GM21529 (cell line): ENCODE data around the gene SUPT20H.
"Not testable (repeated sequence)": the region's sequence is repeated elsewhere in the genome, so short reads cannot be mapped to it uniquely, and the experiment has no call there.

Source experiments
- ATAC-seq: cut with Tn5 transposase; IDR thresholded peaks from one replicate; pipeline ENCODE4 v1.9.1; 2021; ENCODE audit not compliant: unreplicated experiment

SUPT20H gene

DNA sequence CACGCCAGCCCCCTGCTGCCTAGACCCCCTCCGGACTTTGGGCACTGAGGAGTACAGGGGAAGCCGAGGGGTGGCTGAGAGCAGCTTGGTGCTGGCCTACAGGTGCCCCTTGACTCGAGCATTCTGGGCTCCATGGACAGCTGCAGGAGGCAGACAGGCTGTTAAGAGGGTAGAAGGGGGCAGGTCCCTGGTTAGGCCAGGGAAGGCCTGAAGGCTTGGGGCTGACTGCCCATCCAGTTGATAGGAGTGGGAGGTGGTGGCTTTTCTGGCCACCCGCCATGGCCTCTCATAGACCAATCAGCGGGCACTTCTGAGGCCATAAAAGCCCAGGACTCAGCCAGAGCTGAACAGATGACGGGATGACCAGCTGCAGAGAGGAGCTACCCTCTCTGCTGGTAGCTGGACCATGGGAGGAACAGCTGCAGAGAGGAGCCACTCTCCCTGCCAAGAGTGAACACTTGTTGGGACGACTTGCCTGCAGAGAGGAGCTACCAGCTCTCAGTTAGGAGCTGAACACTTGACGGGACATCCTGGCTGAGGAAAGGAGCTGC, 10.7 kb upstream of the SUPT20H start:
- no peak for ATAC-seq

DNA sequence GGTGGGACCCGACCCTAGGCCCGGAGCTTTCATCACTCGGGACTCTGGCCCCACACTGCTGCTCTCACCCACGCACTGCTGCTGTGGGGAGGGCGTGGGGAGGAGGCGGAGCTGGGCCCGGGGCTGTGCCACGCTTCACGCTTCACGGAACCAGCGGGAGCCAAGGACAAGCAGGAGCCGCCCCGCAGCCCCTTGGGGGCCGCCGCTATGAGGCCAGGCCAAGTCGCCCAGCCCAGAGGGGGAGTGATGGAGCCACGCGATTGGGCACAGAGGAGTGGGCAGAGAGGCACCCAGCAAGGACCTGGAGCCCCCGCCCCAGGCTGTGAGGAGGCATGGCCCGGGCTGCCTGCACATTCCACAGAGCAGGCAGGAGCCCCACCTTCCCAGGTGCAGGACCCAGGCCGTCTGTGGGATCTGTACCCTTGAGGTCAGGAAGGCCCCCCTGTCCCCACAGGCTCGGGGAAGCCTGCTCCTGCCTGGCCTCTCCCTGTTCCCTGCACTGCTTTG, 10.2 kb upstream of the SUPT20H start:
- no peak for ATAC-seq

DNA sequence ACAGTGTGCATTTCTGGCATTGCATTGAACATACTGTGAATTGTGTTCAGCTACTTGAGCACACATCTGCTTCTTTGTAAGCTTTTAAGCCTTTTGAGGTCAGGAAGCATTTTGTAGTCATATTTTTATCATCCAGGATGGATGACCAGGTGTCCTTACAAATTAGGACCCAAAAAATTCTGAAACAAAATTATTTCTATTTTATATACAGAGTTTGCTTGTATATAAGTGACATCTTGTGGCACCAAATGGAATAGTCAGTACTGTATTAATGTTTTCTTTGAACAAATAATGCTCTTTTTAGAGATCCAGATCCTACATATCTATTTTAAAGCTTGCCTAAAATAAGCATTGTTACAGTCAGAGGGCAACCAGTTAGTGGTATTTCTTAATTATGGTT, 9.5 kb upstream of the SUPT20H start:
- ATAC-seq, result no peak

DNA sequence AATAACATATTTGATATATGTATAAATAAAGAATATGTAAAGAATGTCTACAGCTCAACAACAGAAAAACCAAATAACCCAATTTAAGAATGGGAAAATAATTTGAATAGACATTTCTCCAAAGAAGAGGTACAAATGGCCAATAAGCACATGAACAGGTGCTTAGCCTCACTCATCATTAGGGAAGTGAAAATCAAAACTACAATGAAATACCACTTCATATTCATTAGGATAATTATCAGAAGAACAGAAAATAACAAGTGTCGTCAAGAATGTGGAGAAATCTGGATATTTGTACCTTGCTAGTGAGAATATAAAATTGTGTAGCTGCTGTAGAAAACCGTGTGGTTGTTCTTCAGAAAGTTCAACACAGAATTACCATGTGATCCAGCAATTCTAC, 8.4 kb upstream of the SUPT20H start:
- ATAC-seq, result peak; percentile 65

DNA sequence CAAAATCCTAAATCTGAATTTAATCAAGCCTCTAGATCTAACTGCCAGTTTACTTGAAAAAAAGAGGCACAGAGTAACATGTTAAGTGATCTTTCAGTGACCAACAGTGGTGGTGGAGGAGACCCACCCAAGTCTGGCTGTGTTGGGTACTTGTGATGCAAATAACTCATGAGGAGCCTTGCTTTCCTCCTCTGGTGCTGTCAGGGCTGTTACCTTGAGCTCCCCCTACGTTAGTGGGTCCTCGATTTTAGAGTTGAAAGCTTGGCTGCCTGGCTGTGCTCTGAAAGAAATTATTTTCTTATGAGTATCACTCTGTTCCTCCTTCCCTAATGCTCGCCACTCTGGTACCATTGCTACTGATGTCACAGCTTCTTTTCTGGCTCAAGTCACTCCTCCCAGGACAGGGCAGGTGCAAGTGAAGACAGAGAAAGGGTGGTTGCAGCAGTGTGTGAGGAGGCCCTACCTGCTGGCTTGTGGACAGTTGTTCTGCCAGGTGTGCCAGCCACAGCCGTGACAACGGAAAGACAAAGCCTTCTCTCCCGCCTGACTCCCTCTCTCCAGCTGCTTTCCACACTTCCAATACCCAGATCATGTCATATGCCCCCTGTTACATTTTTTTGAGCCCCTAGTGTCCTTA, 6.5 kb upstream of the SUPT20H start:
- ATAC-seq, result no peak

DNA sequence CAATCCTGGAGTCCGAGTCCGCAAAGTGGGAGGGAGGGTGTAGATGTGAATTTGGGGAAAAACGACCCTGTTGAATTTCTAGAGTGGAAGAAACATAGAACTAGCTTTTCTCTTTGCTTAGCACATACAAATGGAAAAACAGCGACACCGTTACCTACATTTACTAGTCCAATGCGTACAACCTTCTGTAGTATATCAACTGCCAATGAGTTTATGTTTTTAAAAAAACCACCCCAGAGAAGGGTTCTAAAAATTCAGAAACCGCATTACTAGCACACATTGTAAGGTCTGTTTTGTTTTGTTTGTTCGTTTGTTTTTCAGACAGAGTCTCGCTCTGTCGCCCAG, 332 bp upstream of the SUPT20H start:
- ATAC-seq, result peak; percentile 25

DNA sequence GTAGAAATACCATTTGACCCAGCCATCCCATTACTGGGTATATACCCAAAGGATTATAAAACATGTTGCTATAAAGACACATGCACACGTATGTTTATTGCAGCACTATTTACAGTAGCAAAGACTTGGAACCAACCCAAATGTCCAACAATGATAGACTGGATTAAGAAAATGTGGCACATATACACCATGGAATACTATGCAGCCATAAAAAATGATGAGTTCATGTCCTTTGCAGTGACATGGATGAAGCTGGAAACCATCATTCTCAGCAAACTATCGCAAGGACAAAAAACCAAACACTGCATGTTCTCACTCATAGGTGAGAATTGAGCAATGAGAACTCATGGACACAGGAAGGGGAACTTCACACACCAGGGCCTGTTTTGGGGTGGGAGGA, 3.3 kb downstream of the SUPT20H start:
- ATAC-seq, result not testable (repeated sequence)

DNA sequence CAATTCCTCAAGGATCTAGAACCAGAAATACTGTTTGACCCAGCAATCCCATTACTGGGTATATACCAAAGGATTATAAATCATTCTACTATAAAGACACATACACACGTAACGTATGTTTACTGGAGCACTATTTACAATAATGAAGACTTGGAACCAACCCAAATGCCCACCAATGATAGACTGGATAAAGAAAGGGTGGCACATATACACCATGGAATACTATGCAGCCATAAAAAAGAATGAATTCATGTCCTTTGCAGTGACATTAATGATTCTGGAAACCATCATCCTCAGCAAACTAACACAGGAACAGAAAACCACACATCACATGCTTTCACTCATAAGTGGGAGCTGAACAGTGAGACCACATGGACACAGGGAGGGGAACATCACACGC, 6.4 kb downstream of the SUPT20H start:
- ATAC-seq, result not testable (repeated sequence)

DNA sequence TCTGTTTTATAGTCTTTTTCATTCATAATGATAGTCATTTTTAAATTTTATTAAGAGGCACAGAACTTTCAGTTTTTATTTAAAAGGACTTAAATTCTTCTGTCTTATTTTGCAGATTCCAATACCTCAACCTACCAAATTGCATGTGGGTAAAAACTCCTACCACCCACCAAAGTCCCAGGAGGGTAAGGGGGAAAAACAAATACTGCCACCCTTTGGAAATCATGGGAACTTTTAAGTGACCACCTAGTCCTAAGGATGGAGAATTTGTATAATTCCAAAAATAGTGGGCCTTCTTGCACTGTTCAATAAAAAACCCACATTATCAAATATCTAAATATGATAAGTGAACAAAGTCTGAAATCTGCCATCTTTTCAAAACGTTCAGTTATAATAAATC, 9.7 kb downstream of the SUPT20H start:
- no peak for ATAC-seq

DNA sequence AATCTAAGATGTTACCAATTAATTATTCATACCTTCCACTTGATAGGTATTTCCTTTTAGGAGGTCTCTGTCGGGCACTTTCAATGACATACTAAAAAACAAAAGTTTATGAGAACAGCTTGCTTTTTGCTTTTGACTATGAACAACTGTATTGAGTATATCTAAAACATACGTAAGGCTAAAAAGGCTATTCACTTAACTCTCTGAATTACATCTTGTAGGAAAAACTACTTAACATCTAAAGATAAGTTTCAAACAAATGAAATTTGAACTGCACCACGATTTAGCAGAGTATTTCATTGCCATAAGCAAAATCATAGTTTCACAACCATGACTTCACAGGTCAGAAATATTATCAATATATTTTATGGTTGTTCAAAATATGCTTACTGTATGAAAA, 11.6 kb downstream of the SUPT20H start:
- no peak for ATAC-seq

DNA sequence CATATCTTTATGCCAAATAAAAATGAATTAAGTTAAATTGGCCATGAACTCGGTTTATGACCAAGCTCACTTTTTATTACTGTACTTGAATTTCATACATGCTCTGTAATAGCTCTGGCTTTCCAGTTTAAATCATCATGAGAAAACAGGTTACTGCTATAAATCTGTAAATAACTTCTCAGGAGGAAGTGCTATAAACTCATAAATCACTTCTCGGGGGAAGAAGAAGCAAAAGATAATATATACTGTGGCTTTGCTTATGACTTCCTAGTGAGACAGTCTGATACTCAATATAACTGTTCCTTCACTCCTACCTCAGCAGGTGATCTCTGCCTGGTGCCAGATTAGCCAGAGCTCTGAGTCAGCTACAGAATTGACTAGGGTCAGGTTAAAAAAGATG, 12.5 kb downstream of the SUPT20H start:
- ATAC-seq, result no peak

DNA sequence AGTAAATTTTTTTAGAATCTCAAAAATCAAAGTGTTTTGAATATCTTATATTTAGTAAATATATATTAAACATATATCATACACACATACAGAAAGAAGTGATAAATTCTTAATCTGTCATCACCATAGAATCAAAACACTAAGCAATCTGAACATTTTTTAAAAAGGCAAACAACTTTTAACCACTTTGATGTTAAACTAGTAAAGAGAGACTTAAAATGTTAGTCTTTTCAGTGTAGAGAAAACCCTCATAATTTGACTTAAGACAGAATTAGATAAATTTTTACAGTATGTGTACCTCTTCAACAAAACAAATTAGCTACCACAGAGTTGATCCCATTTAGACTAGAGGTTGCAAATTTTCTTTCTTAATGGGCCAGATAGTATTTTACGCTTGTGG, 13.4 kb downstream of the SUPT20H start:
- no peak for ATAC-seq

DNA sequence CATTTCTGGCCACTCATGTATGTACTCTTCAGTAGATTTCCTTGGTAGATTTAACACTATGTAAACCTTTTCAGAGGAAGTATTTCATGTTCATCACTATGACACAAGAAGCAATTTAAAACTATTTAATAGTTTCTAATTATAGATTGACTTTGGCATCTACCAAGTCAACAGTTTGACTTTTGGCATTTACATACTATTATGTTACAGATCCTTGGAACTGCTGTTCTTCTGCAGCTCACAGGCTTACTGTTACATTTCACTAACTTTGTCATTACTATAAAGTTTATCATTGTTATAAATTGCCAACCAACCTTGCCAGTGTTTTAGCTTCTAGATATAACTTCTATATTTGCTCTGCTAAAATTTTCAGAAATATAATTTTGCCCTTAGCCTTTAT, 18.7 kb downstream of the SUPT20H start:
- no peak for ATAC-seq

DNA sequence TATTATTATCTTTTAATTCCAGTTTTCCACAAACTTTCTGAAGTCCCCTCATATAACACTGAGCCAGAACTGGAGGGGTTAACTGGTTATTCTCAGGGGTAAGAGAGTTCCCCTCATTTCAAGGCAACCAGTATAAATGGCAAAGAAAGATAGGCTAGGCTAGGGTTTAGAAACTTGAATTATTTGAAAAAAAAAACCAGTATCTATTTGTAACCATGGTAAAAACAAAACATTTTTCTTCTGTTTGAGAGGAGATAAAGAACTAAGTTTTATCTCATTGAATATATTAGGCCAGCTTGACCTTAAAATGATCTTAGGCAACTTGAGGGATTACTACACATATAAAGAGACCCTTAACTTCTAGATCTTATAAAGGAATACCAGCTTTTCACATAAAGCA, 19.6 kb downstream of the SUPT20H start:
- no peak for ATAC-seq

DNA sequence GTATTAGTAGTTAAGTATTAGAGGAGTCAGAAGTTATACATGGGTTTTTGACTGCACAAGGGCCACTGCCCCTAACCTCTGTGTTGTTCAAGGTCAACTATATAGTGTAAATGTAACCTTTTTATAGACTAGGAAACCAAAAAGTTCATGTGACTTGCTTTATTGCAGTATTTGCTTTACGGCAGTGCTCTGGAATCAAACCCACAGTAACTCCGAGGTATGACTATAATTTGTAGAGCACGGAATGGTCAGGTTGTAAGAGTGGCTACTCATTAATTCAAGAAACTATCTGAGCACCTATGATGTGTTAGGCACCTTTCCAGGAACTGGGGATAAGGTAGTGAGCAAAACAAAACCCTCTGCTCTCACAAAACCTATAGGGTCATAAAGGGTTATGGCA, 22.2 kb downstream of the SUPT20H start:
- ATAC-seq, result no peak

DNA sequence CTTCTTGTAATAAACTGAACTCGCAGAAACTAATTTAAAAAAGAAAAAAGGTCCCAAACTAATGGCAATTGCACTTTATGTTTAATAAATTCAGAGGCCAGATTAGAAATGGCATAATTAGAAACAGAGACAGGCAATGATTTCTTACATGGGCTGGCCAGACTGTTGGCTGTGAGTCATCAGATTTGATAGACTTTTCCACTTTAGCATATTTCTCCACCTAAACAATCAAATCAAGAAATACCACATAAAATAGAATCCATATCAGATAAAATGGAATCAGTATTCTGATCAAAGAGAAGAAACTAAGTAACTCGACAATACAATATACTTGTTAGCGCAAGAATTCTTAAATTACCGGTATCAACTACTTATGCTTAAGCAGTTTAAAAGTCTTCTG, 29.9 kb downstream of the SUPT20H start:
- no peak for ATAC-seq

DNA sequence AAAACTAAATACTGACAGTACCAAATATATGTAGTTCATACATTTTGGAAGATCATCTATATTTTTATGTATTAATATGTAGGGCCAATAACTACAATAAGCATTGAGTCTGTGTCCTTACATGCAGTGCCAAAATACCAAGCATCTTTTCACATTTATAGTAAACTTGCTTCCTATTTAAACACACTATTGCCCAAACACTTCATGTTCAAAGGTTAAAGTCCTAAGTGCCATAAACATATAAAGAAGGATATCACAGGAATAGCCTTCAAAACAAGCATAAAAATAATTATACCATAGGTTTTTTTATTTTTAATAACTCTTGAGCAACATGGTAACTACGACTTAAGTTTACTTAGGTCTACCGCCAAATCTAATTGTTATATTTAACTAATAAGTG, 31.8 kb downstream of the SUPT20H start:
- no peak for ATAC-seq

DNA sequence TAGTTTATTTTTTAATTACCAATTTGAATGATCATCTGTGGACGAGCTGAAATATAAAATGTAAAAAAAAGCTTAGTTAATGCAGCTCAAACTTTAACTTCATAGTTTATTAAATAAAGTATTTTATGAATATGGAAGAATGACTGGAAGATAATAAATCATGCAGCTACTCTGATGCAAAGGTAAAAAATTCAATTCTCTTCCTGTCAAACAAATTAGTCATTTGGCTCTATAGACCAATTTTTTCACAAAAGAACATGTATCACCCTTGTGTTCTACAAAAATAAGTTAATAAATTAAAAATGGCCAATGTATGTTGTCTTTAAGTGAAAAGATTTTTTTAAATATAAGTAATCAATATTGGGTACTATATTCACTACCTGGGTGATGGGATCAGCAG, 32.7 kb downstream of the SUPT20H start:
- no peak for ATAC-seq

DNA sequence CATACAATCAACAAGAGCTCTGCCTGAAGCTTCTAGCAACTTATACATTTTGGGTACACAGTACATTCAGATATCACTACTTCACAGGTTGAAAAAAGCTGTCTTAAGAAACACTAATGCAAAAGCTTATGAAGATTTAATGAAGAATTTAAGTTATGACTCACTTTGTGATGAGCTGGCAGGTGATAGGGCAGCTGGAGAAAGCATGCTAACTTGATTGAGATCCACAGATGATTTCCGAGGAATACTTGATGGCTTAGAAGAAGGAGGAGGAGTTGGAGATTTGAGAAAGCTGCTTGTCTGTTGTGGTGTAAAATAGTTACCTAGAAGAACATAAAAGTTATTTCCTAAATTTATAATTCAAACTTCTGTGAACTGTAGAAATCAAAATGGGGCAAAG, 35.6 kb downstream of the SUPT20H start:
- ATAC-seq, result no peak

DNA sequence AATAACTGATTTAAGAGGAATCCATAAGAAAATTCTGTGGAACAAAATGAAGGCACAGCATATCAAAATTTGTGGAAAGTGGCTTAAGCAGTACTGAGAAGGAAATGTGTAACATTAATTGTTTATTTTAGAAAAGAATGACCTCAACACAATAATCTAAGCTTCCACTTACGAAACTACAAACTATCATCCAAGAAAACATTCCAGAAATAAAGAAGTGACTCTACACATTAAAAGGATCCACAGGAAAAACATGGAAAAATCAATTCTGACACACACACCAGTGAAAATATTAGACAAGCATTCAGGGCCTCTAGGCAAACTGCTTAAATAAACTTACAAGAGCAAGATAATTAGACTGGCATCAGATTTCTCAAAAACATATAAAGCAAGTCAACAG, 44.9 kb downstream of the SUPT20H start:
- ATAC-seq, result no peak

DNA sequence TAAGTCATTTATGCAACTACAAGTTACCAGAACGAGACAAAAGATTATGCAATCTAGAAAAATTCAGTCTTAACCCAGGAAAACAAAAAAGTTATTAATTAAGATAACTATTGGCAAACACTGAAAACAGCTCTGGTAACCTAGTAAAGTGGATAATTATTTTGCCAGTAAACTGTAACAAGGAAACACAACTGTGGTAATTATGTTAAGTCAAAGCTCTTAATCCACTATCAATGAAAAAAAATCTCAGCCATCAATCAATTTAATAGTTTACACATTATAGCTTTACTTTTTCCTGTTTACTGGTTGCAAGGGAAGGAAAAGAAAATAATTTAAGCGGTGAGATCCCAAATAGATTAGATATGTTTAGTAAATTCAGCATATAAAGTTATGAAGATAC, 47.7 kb downstream of the SUPT20H start:
- no peak for ATAC-seq

DNA sequence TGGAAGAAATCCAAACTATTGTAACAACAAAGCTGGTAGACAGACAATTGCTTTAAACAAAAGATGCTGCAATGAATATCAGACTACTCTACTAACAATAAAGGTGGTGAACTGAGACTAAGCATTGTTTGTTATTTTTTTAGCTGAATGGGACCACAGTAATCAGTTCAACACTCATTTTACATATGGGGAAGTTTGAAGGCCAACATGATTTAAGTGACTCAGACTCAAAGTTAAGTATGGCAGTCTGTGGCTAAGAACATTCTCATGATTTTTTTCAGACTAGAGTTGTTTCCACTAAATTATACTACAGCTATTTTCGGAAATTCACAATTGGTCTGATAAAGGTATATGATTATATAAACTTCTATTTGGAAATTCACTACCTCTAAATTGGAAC, 48.5 kb downstream of the SUPT20H start:
- ATAC-seq, result no peak

DNA sequence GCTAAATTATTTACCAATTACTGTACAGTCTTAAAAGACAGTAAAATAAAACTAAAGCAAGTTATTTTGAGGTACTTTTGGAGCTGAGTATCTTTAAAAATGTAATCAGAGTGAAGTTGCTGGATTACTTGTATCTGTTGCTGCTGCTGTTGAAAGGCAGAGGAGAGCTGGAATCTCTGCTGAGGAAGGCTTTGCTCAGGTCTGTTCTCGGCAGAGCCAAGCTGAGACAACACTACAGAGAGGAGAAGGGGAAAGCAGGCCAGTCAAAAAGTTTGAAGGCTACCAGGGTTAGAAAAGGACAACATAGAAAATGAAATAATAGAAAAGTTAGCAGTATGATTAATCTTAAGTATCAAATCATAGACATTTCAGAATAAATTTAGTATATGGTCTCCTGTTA, 49.1 kb downstream of the SUPT20H start:
- no peak for ATAC-seq
